Measurements from ENCODE around the gene PHF14.

PHF14 gene

DNA sequence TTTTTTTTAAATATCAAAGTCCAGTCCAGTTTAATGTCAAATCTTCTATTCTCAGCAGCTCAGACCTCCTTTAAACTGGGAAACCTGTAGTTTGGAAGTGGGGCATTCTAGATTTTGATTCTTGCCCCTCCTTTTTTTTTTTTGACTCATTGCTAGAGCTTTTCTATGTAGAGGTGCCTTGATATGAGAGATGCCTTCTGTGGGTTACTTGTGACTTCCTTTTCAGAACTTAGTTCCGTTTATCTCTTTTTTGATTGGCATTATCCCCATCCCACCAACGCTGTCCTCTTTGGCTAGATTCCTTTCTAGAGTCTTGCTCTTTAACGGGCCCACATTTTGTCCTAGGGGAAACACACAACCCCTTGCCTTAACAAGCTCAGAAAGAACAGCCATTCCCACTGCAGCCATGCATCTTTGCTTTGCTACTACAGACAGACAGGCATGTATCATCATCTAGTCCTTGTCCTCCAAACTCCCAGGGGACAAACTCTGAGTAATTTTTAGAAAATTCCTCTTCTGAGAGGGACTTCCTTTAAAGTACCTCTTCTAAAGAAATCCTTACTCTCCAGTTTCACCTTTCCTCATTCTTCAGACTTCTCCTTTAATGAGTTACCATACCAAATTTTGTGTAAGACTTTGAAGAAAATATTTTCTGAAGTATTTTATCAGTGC lies 153.6 kb downstream of the PHF14 start:
- TF ChIP-seq, protein P1, sequence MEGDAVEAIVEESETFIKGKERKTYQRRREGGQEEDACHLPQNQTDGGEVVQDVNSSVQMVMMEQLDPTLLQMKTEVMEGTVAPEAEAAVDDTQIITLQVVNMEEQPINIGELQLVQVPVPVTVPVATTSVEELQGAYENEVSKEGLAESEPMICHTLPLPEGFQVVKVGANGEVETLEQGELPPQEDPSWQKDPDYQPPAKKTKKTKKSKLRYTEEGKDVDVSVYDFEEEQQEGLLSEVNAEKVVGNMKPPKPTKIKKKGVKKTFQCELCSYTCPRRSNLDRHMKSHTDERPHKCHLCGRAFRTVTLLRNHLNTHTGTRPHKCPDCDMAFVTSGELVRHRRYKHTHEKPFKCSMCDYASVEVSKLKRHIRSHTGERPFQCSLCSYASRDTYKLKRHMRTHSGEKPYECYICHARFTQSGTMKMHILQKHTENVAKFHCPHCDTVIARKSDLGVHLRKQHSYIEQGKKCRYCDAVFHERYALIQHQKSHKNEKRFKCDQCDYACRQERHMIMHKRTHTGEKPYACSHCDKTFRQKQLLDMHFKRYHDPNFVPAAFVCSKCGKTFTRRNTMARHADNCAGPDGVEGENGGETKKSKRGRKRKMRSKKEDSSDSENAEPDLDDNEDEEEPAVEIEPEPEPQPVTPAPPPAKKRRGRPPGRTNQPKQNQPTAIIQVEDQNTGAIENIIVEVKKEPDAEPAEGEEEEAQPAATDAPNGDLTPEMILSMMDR (IDR thresholded peaks at IDR 0.05; ENCODE audit: control extremely low read depth, extremely low read depth, low read depth, missing control alignments), result no peak
- DNase-seq (ENCODE audit: extremely low spot score), result no peak
- ChIA-PET POLR2A (no interaction called here), CTCF (interaction anchor here (1.4 kb wide), 1 partner anchor 11 kb away, joined by 3 read pairs; no protein-coding TSS in a partner anchor)

DNA sequence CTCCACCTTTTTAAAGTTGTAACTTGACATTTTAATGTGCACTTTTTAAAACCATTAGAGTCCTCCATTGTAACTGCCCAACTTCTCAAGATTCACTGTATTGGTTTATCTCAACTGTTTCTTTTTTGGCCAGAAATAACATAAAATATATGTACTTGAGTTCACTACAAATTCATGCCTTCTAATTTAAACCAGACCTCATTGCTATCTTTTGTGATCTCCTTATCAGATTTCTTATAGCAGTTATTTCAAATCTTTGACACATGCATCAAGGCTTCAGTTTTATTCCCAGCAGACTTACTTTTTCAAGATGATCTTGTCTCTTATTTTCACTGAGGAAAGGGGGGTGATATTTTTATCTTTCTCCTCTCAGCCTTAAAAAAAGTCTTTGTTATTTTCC lies 154.3 kb downstream of the PHF14 start:
- ChIA-PET POLR2A (no interaction called here), CTCF (no interaction called here)
- TF ChIP-seq, protein P1 (IDR thresholded peaks at IDR 0.05; ENCODE audit: control extremely low read depth, extremely low read depth, low read depth, missing control alignments), result no peak
- no peak for DNase-seq (ENCODE audit: extremely low spot score)

GRCh38 chr7:11128498-11128897 lies 154.8 kb downstream of the PHF14 start:
- TF ChIP-seq, protein P1 (IDR thresholded peaks at IDR 0.05; ENCODE audit: control extremely low read depth, extremely low read depth, low read depth, missing control alignments), result no peak
- POLR2A ChIA-PET, result no interaction called here
- CTCF ChIA-PET, result no interaction called here
- no peak for DNase-seq (ENCODE audit: extremely low spot score)

- ChIA-PET POLR2A (no interaction called here), CTCF (no interaction called here)
- no peak for DNase-seq (ENCODE audit: extremely low spot score)
- TF ChIP-seq, protein P1 (IDR thresholded peaks at IDR 0.05; ENCODE audit: control extremely low read depth, extremely low read depth, low read depth, missing control alignments), result no peak
Observed at GRCh38 chr7:11130012-11130411, 156.3 kb downstream of the PHF14 start.

DNA sequence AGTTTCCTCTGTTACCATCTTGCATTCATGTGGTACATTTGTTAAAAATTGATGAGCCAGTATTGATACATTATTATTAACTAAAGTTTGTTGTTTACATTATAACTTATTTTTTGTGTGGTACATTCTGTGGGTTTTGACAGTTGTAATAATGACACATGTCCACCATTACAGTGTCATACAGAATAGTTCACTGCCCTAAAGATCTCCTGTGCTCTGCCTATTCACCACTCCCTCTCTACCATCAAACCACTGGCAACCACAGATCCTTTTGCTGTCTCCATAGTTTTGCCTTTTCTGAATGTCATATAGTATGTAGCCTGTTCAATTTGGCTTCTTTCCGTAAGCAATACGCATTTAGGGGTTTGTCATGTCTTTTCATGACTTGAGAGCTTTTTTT lies 156.9 kb downstream of the PHF14 start:
- POLR2A ChIA-PET, result no interaction called here
- no peak for DNase-seq (ENCODE audit: extremely low spot score)
- CTCF ChIA-PET, result no interaction called here
- TF ChIP-seq, protein P1 (IDR thresholded peaks at IDR 0.05; ENCODE audit: control extremely low read depth, extremely low read depth, low read depth, missing control alignments), result no peak

GRCh38 chr7:11133436-11133959 lies 159.8 kb downstream of the PHF14 start:
- POLR2A ChIA-PET, result no interaction called here
- DNase-seq (ENCODE audit: extremely low spot score), result no peak
- TF ChIP-seq, protein P1 (IDR thresholded peaks at IDR 0.05; ENCODE audit: control extremely low read depth, extremely low read depth, low read depth, missing control alignments), result no peak
- CTCF ChIA-PET, result no interaction called here

All from GM10248 (cell line).